Natural killer cell treated with Interleukin-12 subunit alpha and Interleukin-12 subunit beta and Interleukin-15 and Interleukin-18, amount 100 ng/mL, for 72 hours (primary cell): ENCODE measurements around the gene ZEB1. TPM values are rescaled to one million over a fixed set of nuclear protein-coding genes. Genes with fewer than 3 reads are reported as not detected.
"Not testable (repeated sequence)": the region's sequence is repeated elsewhere in the genome, so short reads cannot be mapped to it uniquely, and the experiment has no call there.

Experiments used
- ATAC-seq, 2 donors: fragments of 150-1000 bp; cut with Tn5 transposase in 1 of 2; sonication (Bioruptor Pico), chemical (Tn5 transposase) in 1 of 2; 2 replicates each; pipeline ENCODE4 v1.10.0; 2021
- DNase-seq: peaks from one replicate; pipeline ENCODE4 v3.0.0; 2022; ENCODE audit warnings: low spot score
- H3K27ac Mint-ChIP-seq, 2 donors: 1 replicate in 1 of 2; 2 replicates in 1 of 2; pipeline ENCODE4 v1.8.0; 2022; ENCODE audit warnings: mixed read lengths in 2 of 2, mild to moderate bottlenecking in 1 of 2, moderate library complexity in 1 of 2
- H3K27me3 Mint-ChIP-seq, 2 donors: 1 replicate in 1 of 2; 2 replicates in 1 of 2; pipeline ENCODE4 v1.8.0; 2022; ENCODE audit warnings: mixed read lengths in 2 of 2
- H3K36me3 Mint-ChIP-seq: one replicate; pipeline ENCODE4 v1.8.0; 2022; ENCODE audit warnings: mixed read lengths
- H3K4me1 Mint-ChIP-seq, 2 donors: 1 replicate in 1 of 2; 2 replicates in 1 of 2; pipeline ENCODE4 v1.8.0; 2022; ENCODE audit warnings: low read depth in 2 of 2, mixed read lengths in 2 of 2, mild to moderate bottlenecking in 1 of 2
- H3K4me3 Mint-ChIP-seq: one replicate; pipeline ENCODE4 v1.8.0; 2022; ENCODE audit warnings: mixed read lengths
- H3K9me3 Mint-ChIP-seq: 2 replicates; pipeline ENCODE4 v1.8.0; 2022; ENCODE audit warnings: mixed read lengths
- total RNA-seq, 2 donors: library from RNA; stranded (reverse); gene quantifications; one replicate each; pipeline ENCODE4 v1.2.3, GENCODE V29; 2022

Gene ZEB1
- total RNA-seq, 2 donors from 2014 or later: 20.0 to 42.8 TPM

GRCh38 chr10:31428499-31428898, 109.5 kb downstream of the ZEB1 start:
- ATAC-seq: not testable (repeated sequence)

GRCh38 chr10:31431021-31431420, 112.0 kb downstream of the ZEB1 start:
- ATAC-seq: no peak
- Mint-ChIP-seq H3K4me3 (no peak overlapping the region), H3K36me3 (peaks cover 6% of the 10 kb centered on the region), H3K9me3 (peaks cover 2% of the 10 kb centered on the region), H3K4me1 (peaks cover 9 to 14% of the 10 kb centered on the region in 2 donors), H3K27ac (no peak overlapping the region), H3K27me3 (no peaks in the 10 kb centered on the region)
- no peak for DNase-seq

More at GRCh38 chr10:31428499-31428898, 109.5 kb downstream of the ZEB1 start:
- H3K9me3 Mint-ChIP-seq, H3K4me3 Mint-ChIP-seq, H3K27ac Mint-ChIP-seq, H3K27me3 Mint-ChIP-seq, H3K4me1 Mint-ChIP-seq, H3K36me3 Mint-ChIP-seq, DNase-seq: not testable (repeated sequence)

- peaks cover 20% of the 10 kb centered on the region for H3K36me3 Mint-ChIP-seq
- no peak overlapping the region for H3K27ac Mint-ChIP-seq
- peaks cover 4 to 8% of the 10 kb centered on the region in 2 donors for H3K4me1 Mint-ChIP-seq
- H3K27me3 Mint-ChIP-seq: no peaks in the 10 kb centered on the region
- H3K4me3 Mint-ChIP-seq: no peak overlapping the region
- no peak for ATAC-seq
- peaks cover 5% of the 10 kb centered on the region for H3K9me3 Mint-ChIP-seq
- DNase-seq: no peak
Observed at GRCh38 chr10:31437959-31438358, 118.9 kb downstream of the ZEB1 start.

- ATAC-seq: no peak
- DNase-seq: no peak
- H3K9me3 Mint-ChIP-seq: no peaks in the 10 kb centered on the region
- H3K4me3 Mint-ChIP-seq: no peak overlapping the region
- peaks cover 15% of the 10 kb centered on the region for H3K36me3 Mint-ChIP-seq
- peaks cover 4 to 8% of the 10 kb centered on the region in 2 donors for H3K4me1 Mint-ChIP-seq
- H3K27me3 Mint-ChIP-seq: no peaks in the 10 kb centered on the region
- H3K27ac Mint-ChIP-seq: no peak overlapping the region
Observed at GRCh38 chr10:31451766-31452165, 132.8 kb downstream of the ZEB1 start.

GRCh38 chr10:31456468-31456867, 137.5 kb downstream of the ZEB1 start:
- H3K27me3 Mint-ChIP-seq: no peaks in the 10 kb centered on the region
- H3K4me3 Mint-ChIP-seq: no peak overlapping the region
- ATAC-seq (no peak), DNase-seq (no peak)
- H3K4me1 Mint-ChIP-seq: peaks cover 3 to 7% of the 10 kb centered on the region in 2 donors
- peaks cover 7% of the 10 kb centered on the region for H3K36me3 Mint-ChIP-seq
- H3K27ac Mint-ChIP-seq: no peak overlapping the region
- H3K9me3 Mint-ChIP-seq: no peaks in the 10 kb centered on the region

GRCh38 chr10:31457858-31458257, 138.8 kb downstream of the ZEB1 start:
- Mint-ChIP-seq H3K4me3 (no peak overlapping the region), H3K27me3 (no peaks in the 10 kb centered on the region), H3K36me3 (peaks cover 18% of the 10 kb centered on the region), H3K4me1 (peaks cover 0 to 2% of the 10 kb centered on the region in 2 donors), H3K27ac (no peak overlapping the region), H3K9me3 (peaks cover 6% of the 10 kb centered on the region)
- DNase-seq: no peak
- ATAC-seq: no peak

- Mint-ChIP-seq H3K36me3 (peaks cover 29% of the 10 kb centered on the region), H3K9me3 (peaks cover 11% of the 10 kb centered on the region), H3K27me3 (no peaks in the 10 kb centered on the region), H3K27ac (no peak overlapping the region), H3K4me3 (no peak overlapping the region), H3K4me1 (peaks cover 0 to 2% of the 10 kb centered on the region in 2 donors)
- ATAC-seq (no peak), DNase-seq (no peak)
Observed at GRCh38 chr10:31458974-31459373, 140.0 kb downstream of the ZEB1 start.

GRCh38 chr10:31460242-31460641, 141.2 kb downstream of the ZEB1 start:
- peaks cover 11% of the 10 kb centered on the region for H3K9me3 Mint-ChIP-seq
- H3K4me3 Mint-ChIP-seq: no peak overlapping the region
- DNase-seq: no peak
- H3K27me3 Mint-ChIP-seq: no peaks in the 10 kb centered on the region
- no peak for ATAC-seq
- H3K36me3 Mint-ChIP-seq: peaks cover 32% of the 10 kb centered on the region
- no peak overlapping the region for H3K27ac Mint-ChIP-seq
- H3K4me1 Mint-ChIP-seq: peaks cover 0 to 2% of the 10 kb centered on the region in 2 donors

GRCh38 chr10:31464552-31464951, 145.5 kb downstream of the ZEB1 start:
- H3K4me1 Mint-ChIP-seq: no peaks in the 10 kb centered on the region
- H3K4me3 Mint-ChIP-seq: no peak overlapping the region
- no peak overlapping the region for H3K27ac Mint-ChIP-seq
- DNase-seq: no peak
- ATAC-seq: no peak
- H3K9me3 Mint-ChIP-seq: peaks cover 11% of the 10 kb centered on the region
- no peaks in the 10 kb centered on the region for H3K27me3 Mint-ChIP-seq
- peaks cover 56% of the 10 kb centered on the region for H3K36me3 Mint-ChIP-seq

- ATAC-seq (no peak), DNase-seq (no peak)
- Mint-ChIP-seq H3K4me3 (no peak overlapping the region), H3K27me3 (no peaks in the 10 kb centered on the region), H3K36me3 (peaks cover 56% of the 10 kb centered on the region), H3K27ac (no peak overlapping the region), H3K4me1 (no peaks in the 10 kb centered on the region), H3K9me3 (peaks cover 11% of the 10 kb centered on the region)
Observed at GRCh38 chr10:31466313-31466712, 147.3 kb downstream of the ZEB1 start.

GRCh38 chr10:31467791-31468535, 148.9 kb downstream of the ZEB1 start:
- peaks cover 42% of the 10 kb centered on the region for H3K36me3 Mint-ChIP-seq
- no peak for DNase-seq
- H3K9me3 Mint-ChIP-seq: peaks cover 4% of the 10 kb centered on the region
- H3K4me1 Mint-ChIP-seq: no peaks in the 10 kb centered on the region
- no peak overlapping the region for H3K27ac Mint-ChIP-seq
- H3K27me3 Mint-ChIP-seq: no peaks in the 10 kb centered on the region
- no peak overlapping the region for H3K4me3 Mint-ChIP-seq
- ATAC-seq: peak in 1 of 2 donors; percentile 38

- no peak overlapping the region for H3K4me3 Mint-ChIP-seq
- peaks cover 2% of the 10 kb centered on the region for H3K9me3 Mint-ChIP-seq
- DNase-seq: no peak
- ATAC-seq: no peak
- peaks cover 37% of the 10 kb centered on the region for H3K36me3 Mint-ChIP-seq
- H3K4me1 Mint-ChIP-seq: no peaks in the 10 kb centered on the region
- H3K27ac Mint-ChIP-seq: no peak overlapping the region
- no peaks in the 10 kb centered on the region for H3K27me3 Mint-ChIP-seq
Observed at GRCh38 chr10:31468536-31468859, 149.5 kb downstream of the ZEB1 start.

- Mint-ChIP-seq H3K27me3 (no peaks in the 10 kb centered on the region), H3K9me3 (peaks cover 4% of the 10 kb centered on the region), H3K4me3 (no peak overlapping the region), H3K36me3 (peaks cover 14% of the 10 kb centered on the region), H3K4me1 (peaks cover 0 to 2% of the 10 kb centered on the region in 2 donors), H3K27ac (no peak overlapping the region)
- ATAC-seq (no peak), DNase-seq (no peak)
Observed at GRCh38 chr10:31475519-31475918, 156.5 kb downstream of the ZEB1 start.

GRCh38 chr10:31476088-31476487, 157.1 kb downstream of the ZEB1 start:
- DNase-seq: no peak
- Mint-ChIP-seq H3K27me3 (no peaks in the 10 kb centered on the region), H3K4me1 (peaks cover 0 to 2% of the 10 kb centered on the region in 2 donors), H3K27ac (no peak overlapping the region), H3K4me3 (no peak overlapping the region), H3K9me3 (peaks cover 4% of the 10 kb centered on the region), H3K36me3 (peaks cover 14% of the 10 kb centered on the region)
- no peak for ATAC-seq

GRCh38 chr10:31477584-31477983, 158.6 kb downstream of the ZEB1 start:
- Mint-ChIP-seq H3K27ac (no peak overlapping the region), H3K9me3 (peaks cover 4% of the 10 kb centered on the region), H3K4me3 (no peak overlapping the region), H3K36me3 (peaks cover 14% of the 10 kb centered on the region), H3K27me3 (no peaks in the 10 kb centered on the region), H3K4me1 (peaks cover 0 to 2% of the 10 kb centered on the region in 2 donors)
- ATAC-seq: no peak
- DNase-seq: no peak
